Fibroblast of skin of right biceps (primary cell): Measurements from ENCODE around the gene RPF1.
"Not testable (repeated sequence)": the region's sequence is repeated elsewhere in the genome, so short reads cannot be mapped to it uniquely, and the experiment has no call there.

Experiments used
- DNase-seq: peaks from one replicate; pipeline ENCODE4 v3.0.0-alpha.2; 2013

Gene RPF1

GRCh38 chr1:84493747-84494146 lies 14.7 kb downstream of the RPF1 start:
- no peak for DNase-seq

- no peak for DNase-seq
Observed at GRCh38 chr1:84496498-84496897, 17.4 kb downstream of the RPF1 start.

- DNase-seq, result no peak
Observed at GRCh38 chr1:84497631-84498275, 18.7 kb downstream of the RPF1 start.

GRCh38 chr1:84502927-84503326 lies 23.9 kb downstream of the RPF1 start:
- no peak for DNase-seq

GRCh38 chr1:84504580-84505492 lies 25.8 kb downstream of the RPF1 start:
- peak; percentile 73 for DNase-seq

GRCh38 chr1:84505493-84506001 lies 26.5 kb downstream of the RPF1 start:
- no peak for DNase-seq

GRCh38 chr1:84506002-84506728 lies 27.1 kb downstream of the RPF1 start, which contains the start of the genes GNG5 and SPATA1:
GNG5 (minus strand) TSS chr1:84506581; CDS start chr1:84506091, 490 bp downstream.
SPATA1 (plus strand) TSS chr1:84506386; CDS start chr1:84516360, 9,974 bp downstream.
- DNase-seq, result peak; percentile 97

GRCh38 chr1:84506729-84507453 lies 27.8 kb downstream of the RPF1 start:
- no peak for DNase-seq

- not testable (repeated sequence) for DNase-seq
Observed at GRCh38 chr1:84507887-84508286, 28.8 kb downstream of the RPF1 start.

- no peak for DNase-seq
Observed at GRCh38 chr1:84508510-84508909, 29.4 kb downstream of the RPF1 start.

GRCh38 chr1:84509029-84509428 lies 30.0 kb downstream of the RPF1 start:
- no peak for DNase-seq

GRCh38 chr1:84510165-84510564 lies 31.1 kb downstream of the RPF1 start:
- no peak for DNase-seq

GRCh38 chr1:84510668-84511067 lies 31.6 kb downstream of the RPF1 start:
- no peak for DNase-seq

- no peak for DNase-seq
Observed at GRCh38 chr1:84524590-84524989, 45.5 kb downstream of the RPF1 start.

- DNase-seq, result no peak
Observed at GRCh38 chr1:84525779-84526178, 46.7 kb downstream of the RPF1 start.

GRCh38 chr1:84538599-84538998 lies 59.5 kb downstream of the RPF1 start:
- no peak for DNase-seq

- DNase-seq, result peak; percentile 26
Observed at GRCh38 chr1:84539972-84540371, 60.9 kb downstream of the RPF1 start.

GRCh38 chr1:84540759-84541158 lies 61.7 kb downstream of the RPF1 start:
- DNase-seq, result no peak

- DNase-seq, result no peak
Observed at GRCh38 chr1:84541679-84542078, 62.6 kb downstream of the RPF1 start.
